Dermis blood vessel endothelial cell (primary cell): ENCODE data around the gene MYL7. TPM values are rescaled to one million over a fixed set of nuclear protein-coding genes. Genes with fewer than 3 reads are reported as not detected.

Source experiments
- DNase-seq: peaks from one replicate; pipeline ENCODE4 v3.0.0; 2010
- total RNA-seq: library from RNA; depleted of rRNA; stranded (reverse); fragments of >200 nt; gene quantifications from 2 replicates; pipeline ENCODE4 v1.2.3, GENCODE V29; 2014

Gene MYL7
- total RNA-seq, 1 donor from 2014 or later = not detected

DNA sequence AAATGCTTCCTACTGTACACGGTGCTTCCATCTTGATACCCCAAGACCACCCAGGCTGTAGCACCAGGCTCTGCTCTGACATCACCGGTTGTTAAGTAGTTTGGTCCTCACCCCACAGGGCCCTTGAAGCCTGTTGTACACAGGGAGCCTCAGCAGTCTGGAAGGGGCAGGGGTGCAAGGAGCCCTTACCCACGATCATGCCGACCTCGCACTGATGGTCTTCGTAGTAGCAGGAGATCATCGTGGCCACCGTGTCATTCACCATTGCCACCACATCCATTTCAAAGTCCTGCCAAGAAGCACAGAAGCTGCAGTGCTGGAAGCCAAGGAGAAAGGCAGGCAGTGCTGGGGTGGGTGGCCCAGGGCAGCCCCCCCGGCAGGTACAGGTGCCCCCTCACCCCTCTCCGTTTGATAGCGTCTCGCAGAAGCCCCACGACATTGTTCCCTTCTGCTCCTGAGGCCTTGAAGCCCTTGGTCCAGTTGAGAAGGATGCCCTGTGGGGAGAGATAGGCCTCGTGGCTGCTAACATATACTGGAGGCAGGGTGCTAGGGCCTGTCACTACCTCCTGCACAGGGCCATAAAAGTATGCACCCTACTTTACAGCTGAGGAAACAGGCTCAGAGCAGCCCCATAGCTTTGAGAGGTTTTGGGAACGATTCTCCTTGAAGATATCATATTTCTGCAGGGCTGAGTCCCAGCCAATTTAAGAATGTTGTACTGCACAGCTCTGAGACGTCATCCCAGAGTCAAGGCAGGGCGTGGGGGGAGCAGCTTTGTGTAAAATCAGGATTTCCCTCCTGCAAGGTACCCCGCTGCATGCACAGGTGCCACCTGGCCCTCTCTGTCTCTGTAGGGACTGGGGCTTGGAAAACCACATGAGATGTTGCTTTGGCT lies 8.7 kb upstream of the MYL7 start:
- DNase-seq = no peak

- DNase-seq = no peak
Measured at GRCh38 chr7:44148961-44149536, 7.9 kb upstream of the MYL7 start.

DNA sequence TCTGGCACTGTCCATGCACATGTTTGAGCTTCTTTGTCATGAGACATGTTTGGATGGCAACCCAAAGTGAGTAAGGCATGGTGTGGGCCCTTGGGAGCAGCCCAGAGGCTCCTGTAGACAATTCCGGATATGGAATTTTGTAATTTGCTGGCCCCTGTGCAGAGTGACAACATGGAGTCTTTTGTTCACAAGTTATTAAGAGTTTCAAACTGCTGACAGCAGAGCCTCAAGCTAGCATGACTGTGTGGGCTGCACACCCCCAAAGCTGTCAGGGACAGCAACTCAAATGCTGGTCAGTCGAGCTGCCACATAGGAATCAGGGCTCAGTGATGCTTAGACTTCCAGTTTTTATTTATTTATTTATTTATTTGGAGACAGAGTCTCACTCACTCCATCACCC lies 7.0 kb upstream of the MYL7 start:
- no peak for DNase-seq

DNA sequence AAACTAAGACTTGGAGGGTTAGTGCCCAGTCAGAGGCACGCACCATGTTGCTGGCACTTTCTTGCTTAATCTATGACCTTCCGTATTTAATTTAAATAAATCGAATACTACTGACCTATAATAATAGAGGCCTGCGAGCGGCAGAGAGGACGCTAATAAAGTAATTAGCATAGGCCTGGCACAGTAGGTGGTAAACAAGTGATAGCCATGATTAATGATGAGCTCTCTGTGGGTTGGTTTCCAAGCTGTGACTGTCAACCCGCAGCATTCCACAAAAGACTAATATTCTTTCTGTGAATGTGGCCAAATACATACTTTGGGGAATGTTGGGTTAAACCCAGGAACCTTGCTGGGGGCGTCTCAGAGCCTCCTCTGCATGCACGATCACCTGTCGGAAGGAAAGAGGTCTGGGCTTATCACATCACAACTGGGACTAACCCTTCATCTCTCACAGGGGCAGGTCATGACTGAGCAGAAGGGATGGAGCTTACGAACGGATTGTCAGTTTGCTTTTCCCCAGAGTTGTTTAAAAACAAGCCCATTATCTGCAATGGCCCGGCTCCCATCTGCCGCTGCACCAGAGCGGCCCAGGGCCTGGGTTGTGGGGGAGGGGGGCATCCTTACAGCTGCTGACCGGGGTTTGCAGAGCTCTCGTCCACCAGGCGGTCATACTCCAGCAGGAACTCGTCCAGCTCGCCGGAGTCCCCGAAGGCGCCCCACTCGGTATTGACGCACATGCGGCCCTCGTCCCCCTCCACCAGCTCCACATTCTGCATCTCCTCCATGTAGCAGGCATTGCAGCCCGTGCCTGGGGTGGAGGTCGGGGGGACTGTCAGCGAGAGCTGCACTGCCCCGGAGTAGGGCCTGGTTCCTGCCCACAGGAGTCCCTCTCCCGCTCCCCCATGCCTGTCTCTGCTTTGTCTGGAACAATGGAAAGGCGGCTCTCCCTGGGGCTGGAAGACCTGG lies 6.2 kb upstream of the MYL7 start:
- DNase-seq = no peak

DNA sequence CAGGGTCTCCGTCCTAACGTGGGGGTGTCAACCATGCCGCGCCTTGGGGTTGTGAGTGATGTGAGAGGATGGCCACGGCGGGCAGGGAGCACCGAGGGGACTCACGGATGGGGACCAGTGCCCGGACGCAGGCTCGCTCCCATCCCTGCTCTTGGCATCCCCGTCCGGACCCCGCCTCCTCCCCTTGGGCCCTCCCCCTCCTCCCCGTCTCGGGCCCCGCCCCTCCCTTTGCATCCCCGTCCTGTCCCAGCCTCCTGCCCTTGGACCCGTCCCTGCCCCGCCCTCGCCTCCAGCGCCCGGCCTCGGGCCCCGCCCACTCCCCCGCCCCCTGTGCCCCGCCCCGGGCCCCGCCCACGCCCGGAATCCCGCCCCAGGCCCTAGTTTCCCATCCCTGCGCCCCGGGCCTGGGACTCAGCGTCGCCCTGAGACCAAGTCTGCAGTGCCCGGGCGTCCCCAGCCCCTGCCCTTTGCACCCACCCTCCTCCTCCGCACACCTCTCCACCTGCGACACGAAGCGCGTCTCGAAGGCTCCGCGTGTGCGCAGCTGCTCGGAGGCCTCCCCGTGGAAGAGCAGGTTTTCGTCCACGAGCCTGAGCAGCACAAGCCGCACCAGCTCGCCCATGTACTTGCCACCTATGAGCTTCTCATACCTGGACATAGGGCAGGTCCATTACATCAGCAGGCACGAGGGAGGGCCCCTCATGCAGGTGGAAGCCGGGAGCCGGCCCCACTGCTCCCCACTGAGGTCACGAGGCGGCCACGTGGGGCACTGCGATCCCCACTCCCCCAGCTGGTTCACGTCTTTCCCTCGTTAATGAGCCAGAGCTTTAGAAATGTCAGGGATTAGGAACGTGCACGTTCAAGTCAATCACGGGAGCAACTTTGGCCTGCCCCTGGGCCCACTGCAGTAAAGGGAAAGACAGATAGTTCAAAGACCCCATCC lies 5.1 kb upstream of the MYL7 start:
- peak; percentile 26 for DNase-seq

DNA sequence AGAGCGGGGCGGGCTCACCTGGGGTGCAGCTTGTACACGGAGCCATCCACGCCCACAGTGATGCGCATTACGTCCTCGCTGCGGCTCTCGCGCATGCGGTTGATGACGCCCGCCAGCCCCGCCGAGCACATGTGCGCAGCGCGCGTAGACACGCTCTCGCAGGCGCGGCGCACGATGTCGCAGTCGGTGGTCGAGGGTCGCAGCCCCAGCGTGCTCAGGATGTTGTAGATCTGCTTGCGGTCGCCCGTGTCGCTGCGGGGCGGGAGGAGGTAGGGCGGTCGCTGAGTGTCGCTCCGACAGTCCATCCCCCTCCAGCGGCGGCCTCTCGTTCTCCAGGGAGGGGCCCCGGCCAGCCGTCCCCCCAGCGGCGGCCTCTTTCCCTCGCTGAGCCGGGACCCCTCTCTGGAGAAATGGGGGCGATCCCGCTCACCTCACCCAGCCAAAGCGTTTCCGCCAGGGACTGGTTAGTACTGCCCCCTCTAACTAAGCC lies 4.4 kb upstream of the MYL7 start:
- peak; percentile 11 for DNase-seq

DNA sequence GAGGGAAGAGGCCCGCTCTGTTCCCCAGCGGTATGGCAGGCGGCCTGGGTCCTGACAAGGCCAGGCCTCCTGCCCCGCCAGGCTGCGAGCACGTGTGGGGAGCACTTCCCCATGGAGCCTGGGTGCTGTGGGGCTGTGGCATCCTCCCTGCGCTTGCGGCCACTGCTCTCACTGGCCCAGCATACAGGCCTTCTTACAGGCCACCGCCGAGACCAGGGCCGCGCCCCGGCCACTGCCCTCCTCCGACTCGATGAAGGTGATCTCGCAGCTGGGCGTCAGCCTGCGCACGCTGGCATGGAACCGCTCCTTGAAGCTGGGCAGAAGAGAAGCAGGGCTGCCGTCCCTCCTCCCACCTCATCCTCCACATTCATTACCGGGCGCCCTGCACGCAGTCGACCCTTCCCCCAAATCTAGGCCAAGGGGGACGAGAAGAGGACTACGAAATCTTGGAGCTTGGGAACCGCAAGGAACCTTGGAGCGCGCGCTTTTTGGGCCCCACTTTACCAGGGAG lies 3.9 kb upstream of the MYL7 start:
- no peak for DNase-seq

DNA sequence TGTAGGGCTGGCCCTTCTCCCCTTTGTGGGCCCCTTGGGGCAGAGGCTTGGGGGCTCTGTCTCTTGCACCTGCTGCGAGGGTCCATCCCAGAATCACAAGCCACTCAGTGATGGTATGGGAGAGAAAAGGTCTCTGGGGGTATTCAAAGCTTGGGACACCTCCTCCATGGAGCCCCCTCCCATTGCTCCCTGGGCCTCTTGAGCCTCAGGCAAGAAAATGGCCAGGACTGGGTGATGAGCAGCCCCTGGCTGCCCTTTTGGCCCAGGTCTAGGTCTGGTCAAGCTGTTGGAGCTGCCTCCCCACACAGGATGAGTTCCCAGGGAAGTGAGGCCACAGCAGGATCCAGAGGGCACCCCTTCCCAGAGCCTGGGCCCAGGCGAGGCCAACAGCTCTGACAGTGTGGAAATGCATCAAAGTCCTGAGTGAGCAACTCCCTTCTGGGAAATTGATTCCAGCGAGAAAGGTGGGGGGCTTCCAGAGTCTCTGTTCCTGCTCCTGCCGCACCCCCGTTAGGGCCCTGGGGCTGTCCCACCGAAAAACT lies 3.4 kb upstream of the MYL7 start:
- DNase-seq = no peak

GRCh38 chr7:44143646-44144250 lies 2.6 kb upstream of the MYL7 start:
- DNase-seq = no peak

DNA sequence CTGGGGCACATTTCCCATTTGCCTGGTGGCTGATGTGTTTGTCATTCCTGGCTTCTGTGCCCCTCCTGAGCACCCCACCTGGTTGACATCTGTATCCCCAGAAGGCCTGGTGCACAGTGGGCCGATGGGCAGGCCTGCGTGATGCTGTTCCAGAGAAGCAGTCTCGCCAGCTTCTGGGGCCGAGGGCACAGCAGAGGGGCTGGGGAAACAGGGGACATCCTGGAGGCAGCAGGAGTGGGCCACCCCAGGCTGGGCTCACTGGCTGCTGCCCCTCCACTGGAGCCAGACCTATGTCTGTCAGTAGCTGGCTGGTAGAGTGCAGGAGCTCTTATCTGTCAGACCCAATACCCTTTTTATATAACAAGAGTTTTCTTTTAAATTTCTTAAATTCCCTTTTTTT lies 896 bp upstream of the MYL7 start:
- no peak for DNase-seq

DNA sequence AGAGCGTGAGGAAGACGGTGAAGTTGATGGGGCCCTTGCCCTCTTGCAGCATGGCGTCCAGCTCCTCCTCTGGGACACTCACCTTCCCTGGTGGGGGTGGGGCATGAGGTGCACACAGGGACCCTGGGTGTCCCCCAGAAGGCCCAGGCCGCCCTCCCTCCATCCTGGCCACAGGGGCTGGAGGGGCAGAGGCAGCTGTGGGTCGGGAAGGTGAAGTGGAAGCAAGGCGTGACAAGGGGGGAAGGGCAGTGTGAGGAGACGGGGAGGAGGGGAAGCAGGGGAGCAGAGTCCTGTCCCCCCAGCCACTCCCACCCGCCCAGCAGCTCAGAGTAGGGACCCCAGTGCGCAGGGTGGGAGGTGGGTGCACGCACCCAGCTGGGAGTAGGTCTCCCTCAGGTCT lies 791 bp downstream of the MYL7 start:
- no peak for DNase-seq

GRCh38 chr7:44139311-44140010 lies 1.7 kb downstream of the MYL7 start:
- no peak for DNase-seq

DNA sequence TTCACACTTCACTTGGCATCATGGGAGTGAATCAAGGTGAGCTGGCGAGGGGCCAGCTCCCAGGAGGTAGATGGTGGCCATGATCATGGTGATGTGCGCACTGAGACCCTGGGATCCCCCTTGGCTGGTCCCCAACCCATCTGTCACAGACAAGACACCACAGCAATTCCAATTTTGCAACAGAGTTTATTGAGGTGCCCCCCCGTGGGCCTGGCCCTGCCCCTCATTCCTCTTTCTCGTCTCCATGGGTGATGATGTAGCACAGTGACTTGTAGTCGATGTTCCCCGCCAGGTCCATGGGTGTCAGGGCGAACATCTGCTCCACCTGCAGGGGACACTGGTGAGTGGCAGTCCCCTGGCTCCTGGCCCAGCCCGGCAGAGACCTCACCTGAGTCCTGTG lies 2.4 kb downstream of the MYL7 start:
- no peak for DNase-seq

DNA sequence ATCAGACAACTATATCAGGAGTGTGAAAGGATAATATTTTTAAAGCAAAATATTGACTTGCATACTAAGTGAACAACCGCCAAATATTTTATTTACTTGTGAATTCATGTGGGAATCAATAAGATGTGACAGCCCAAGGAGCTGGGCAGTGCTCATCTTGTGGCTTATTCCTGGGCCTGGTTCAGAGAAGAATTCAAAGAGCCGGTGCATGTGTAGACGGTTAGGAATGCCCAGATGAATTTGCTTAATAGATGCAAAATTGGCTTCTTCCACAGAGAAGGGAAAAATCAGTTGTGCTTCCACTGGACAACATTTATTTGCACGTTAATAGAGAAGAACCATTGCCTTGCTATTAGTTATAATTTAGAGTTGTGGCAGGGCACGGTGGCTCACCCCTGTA lies 4.4 kb downstream of the MYL7 start:
- no peak for DNase-seq

DNA sequence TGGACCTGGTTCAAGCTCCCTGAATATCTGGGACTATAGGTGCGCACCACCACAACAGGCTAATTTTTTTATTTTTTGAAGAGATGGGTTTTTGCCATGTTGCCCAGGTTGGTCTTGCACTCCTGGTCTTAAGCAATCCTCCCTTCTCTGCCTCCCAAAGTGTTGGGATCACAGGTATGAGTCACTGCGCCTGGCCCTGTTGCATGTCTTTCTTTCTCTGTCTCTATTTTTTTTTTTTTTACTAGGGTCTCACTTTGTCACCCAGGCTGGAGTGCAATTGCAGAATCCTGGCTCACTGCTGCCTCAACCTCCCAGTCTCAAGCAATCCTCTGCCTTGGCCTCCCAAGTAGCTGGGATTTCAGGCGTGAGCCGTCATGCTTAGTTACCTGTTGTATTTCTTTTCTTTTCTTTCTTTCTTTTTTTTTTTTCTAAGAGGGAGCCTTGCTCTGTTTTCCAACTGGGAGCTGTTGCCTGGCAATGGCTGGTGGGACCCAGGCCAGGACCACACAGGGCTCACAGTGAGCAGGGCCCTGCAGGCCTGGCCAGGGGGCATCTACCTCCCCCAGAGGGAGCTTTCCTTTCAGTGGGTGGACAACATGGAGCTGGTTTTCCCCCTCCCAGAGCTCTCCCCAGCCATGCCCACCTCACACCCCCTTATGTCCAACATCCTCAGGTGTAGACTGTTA lies 6.0 kb downstream of the MYL7 start:
- no peak for DNase-seq

DNA sequence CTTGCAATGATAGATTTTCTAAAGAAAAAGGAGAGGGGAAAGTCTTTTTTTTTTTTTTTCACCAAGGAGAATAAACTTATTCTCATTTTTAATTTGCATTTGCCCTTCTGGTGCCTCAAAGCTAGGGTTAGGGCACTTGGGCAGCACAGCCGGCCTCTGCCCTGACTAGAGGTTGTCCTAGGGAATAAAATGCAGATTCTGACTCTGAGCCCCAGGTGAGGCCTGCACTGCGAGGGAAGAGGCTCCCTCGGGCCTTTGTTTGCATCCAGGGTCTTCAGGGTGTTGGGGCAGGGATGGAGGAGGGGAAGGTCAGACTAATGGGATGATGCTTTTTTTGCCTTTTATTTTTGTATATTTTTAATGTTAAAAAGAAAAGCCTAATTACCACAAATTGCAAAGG lies 7.8 kb downstream of the MYL7 start:
- DNase-seq = no peak

DNA sequence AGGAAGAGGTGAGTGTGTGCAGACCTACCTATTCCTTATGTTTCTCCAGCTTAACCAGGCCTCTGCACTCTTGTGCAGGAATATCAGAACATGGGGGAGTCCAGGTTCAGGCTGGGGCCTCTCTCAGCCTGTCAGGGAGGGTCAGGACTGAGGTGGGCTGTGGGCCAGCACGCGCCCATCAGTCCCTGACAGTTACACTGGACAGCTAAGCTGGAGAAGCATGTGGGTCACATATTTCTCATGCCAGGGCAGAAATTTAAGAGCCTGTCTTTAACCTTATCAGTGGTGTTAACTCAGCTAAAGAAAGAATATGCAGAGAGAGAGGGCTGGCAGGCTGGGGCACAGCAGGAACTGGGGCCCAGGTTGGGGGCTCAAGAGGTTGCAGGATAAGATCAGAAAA lies 9.1 kb downstream of the MYL7 start:
- no peak for DNase-seq

DNA sequence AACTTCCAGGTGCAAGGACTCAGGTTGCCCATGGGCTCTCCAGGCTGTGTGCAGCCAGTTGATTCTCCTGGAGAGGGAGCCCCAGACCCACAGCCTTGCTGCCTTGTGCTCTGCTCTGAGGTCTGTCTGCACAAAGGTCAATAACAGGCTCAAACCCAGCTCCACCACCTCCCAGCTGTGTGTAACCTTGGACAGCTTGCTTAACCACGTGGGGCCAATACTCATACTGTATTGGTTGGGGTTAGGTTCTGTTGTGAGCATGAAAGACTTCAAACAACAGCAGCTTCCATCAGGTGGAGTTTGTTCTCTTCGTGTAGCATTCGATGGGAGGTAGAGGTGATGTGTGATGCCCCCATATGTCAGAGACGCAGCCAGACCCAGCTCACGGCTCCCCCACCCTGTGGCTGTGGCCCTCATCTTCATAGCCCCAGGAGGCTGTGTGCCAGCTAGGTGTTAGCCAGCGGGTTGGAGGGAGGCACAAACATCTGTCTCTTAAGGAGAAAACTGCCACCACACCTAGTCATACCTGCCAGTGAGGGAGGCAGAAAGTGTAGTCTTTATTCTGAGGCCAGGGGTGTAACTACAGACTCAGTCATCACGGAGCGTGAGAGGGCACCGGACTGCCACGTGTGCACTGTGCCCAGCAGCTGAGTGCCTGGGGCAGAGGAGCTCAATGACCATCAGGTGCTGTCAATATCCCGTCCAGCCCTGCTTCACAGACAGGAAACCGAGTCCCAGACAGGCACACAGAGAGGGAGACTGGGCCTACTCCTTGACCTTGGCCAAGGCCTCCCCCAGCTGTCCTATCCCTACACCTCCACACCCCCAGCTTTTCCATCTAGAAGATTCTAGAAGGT lies 9.7 kb downstream of the MYL7 start:
- DNase-seq = no peak
